Measurements from ENCODE around the gene FGFR2. TPM values are rescaled to one million over a fixed set of nuclear protein-coding genes. Genes with fewer than 3 reads are reported as not detected.

FGFR2 gene
- total RNA-seq = 55.5 and 58.4 TPM in 2 replicates
- long read RNA-seq, partial matches to known transcripts = 7 of 14 reads
- long read RNA-seq, other reads (novel, unspliced or antisense) = 7 of 14 reads

- peaks cover 64% of the 10 kb centered on the region for H3K4me1 Mint-ChIP-seq
- TF ChIP-seq CTCF (conservative IDR thresholded peaks at IDR 0.05) = no peak
- peaks cover 3% of the 10 kb centered on the region for H3K36me3 Mint-ChIP-seq (ENCODE audit: low read depth)
- peaks cover 52% of the 10 kb centered on the region for H3K27me3 Mint-ChIP-seq (ENCODE audit: low read depth)
- peak; percentile 82 for DNase-seq (ENCODE audit: low read depth, low spot score)
- peak within 1 kb of the TSS; percentile 92 for H3K4me3 Mint-ChIP-seq
- no peak within 1 kb of the TSS for H3K27ac Mint-ChIP-seq (ENCODE audit: unreplicated experiment)
- no peaks in the 10 kb centered on the region for H3K9me3 Mint-ChIP-seq
Observed at GRCh38 chr10:121598263-121599249, at the start of gene FGFR2. FGFR2 (minus strand) TSS chr10:121598444; CDS start chr10:121593817, 4,627 bp downstream.

DNA sequence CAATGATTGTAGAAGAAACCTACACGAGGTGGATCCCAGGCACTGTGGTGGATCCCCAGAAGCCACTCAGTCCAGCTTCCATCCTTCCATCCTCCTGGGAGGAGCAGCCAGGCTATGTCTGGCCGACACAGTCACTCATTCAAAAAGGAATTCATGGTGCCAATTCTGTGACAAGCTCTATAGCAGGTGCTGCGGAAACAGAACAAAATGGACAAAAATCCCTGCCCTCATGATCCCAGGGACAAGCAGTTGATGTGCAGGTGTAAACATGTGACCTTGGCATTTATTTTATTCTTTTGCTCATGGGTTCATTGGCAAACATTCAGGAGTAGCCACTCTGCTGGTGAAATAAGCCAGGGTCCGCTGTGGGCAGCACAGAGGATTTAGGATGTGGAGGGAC, 49.2 kb upstream of the FGFR2 start:
- TF ChIP-seq CTCF (conservative IDR thresholded peaks at IDR 0.05) = no peak
- H3K36me3 Mint-ChIP-seq (ENCODE audit: low read depth) = no peaks in the 10 kb centered on the region
- H3K9me3 Mint-ChIP-seq = no peaks in the 10 kb centered on the region
- no peak overlapping the region for H3K4me3 Mint-ChIP-seq
- H3K27ac Mint-ChIP-seq (ENCODE audit: unreplicated experiment) = peak overlapping the region; percentile 75
- H3K27me3 Mint-ChIP-seq (ENCODE audit: low read depth) = no peaks in the 10 kb centered on the region
- peaks cover 19% of the 10 kb centered on the region for H3K4me1 Mint-ChIP-seq
- no peak for DNase-seq (ENCODE audit: low read depth, low spot score)

- TF ChIP-seq CTCF (conservative IDR thresholded peaks at IDR 0.05) = no peak
- Mint-ChIP-seq H3K4me1 (peaks cover 19% of the 10 kb centered on the region), H3K27me3 (ENCODE audit: low read depth) (no peaks in the 10 kb centered on the region), H3K27ac (ENCODE audit: unreplicated experiment) (no peak overlapping the region), H3K36me3 (ENCODE audit: low read depth) (peaks cover 4% of the 10 kb centered on the region), H3K9me3 (peaks cover 9% of the 10 kb centered on the region), H3K4me3 (no peak overlapping the region)
- DNase-seq (ENCODE audit: low read depth, low spot score) = no peak
Observed at GRCh38 chr10:121645696-121646095, 47.5 kb upstream of the FGFR2 start.

DNA sequence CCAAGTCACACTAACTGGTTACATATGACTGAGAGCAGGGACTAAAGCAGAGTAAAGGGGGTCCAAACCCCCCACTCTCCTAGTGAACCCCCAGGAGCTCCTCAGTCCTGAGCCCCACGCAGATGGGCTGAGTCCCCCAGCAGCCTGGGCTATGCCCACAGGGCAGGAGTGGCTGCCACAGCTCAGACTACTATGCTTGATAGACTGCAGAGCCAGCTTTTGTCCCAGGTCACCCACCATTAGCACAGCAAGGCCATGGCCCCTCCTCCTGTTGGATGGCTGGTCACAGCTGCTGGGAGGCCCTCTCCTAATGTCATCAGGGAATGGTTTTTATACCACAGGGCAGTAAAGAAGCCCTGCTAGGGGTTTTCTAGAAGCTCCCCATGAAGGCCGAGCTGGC, 46.3 kb upstream of the FGFR2 start:
- Mint-ChIP-seq H3K36me3 (ENCODE audit: low read depth) (peaks cover 4% of the 10 kb centered on the region), H3K27ac (ENCODE audit: unreplicated experiment) (peak overlapping the region; percentile 43), H3K4me3 (no peak overlapping the region), H3K4me1 (peaks cover 19% of the 10 kb centered on the region), H3K9me3 (peaks cover 9% of the 10 kb centered on the region), H3K27me3 (ENCODE audit: low read depth) (no peaks in the 10 kb centered on the region)
- DNase-seq (ENCODE audit: low read depth, low spot score) = no peak
- no peak for TF ChIP-seq CTCF (conservative IDR thresholded peaks at IDR 0.05)

- Mint-ChIP-seq H3K9me3 (peaks cover 16% of the 10 kb centered on the region), H3K4me3 (no peak overlapping the region), H3K4me1 (no peaks in the 10 kb centered on the region), H3K36me3 (ENCODE audit: low read depth) (peaks cover 8% of the 10 kb centered on the region), H3K27me3 (ENCODE audit: low read depth) (no peaks in the 10 kb centered on the region), H3K27ac (ENCODE audit: unreplicated experiment) (no peak overlapping the region)
- DNase-seq (ENCODE audit: low read depth, low spot score) = no peak
- TF ChIP-seq CTCF (conservative IDR thresholded peaks at IDR 0.05) = no peak
Observed at GRCh38 chr10:121640266-121640665, 42.0 kb upstream of the FGFR2 start.

Measured in neural crest cell (in vitro differentiated cells).